ENCODE data around the gene JMJD1C. TPM values are rescaled to one million over a fixed set of nuclear protein-coding genes. Genes with fewer than 3 reads are reported as not detected.

Gene JMJD1C
- total RNA-seq, 1 donor from 2014 or later, result 34.6 TPM

DNA sequence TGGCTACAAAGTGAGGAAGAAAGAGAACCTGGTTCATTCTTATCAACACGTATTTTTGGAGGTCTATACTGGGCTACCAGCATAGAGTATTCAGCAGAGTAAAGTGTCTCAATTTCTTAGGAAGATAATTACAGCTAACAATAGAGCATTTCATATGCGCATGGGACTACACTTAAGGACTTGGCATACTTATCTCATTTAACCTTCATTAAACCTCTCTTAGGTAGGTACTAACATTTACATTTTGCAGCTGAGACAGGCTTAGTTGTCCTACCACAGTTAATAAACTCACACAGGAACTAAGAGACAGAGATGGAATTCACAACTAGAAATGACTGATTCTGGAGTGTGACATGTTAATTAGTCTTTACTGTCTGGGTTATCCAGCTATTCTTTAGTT, 266.1 kb downstream of the JMJD1C start:
- Histone ChIP-seq H3K27me3 (ENCODE audit: low read depth) (no peaks in the 10 kb centered on the region), H3K27ac (replicated peaks) (no peak overlapping the region), H3K4me1 (peaks cover 55% of the 10 kb centered on the region), H3K4me3 (no peak overlapping the region), H3K36me3 (peaks cover 25% of the 10 kb centered on the region), H3K9me3 (replicated peaks) (no peaks in the 10 kb centered on the region)
- intact Hi-C loops (cut with micrococcal nuclease), result no loop called here
- no peak for DNase-seq
- TF ChIP-seq, protein P1, sequence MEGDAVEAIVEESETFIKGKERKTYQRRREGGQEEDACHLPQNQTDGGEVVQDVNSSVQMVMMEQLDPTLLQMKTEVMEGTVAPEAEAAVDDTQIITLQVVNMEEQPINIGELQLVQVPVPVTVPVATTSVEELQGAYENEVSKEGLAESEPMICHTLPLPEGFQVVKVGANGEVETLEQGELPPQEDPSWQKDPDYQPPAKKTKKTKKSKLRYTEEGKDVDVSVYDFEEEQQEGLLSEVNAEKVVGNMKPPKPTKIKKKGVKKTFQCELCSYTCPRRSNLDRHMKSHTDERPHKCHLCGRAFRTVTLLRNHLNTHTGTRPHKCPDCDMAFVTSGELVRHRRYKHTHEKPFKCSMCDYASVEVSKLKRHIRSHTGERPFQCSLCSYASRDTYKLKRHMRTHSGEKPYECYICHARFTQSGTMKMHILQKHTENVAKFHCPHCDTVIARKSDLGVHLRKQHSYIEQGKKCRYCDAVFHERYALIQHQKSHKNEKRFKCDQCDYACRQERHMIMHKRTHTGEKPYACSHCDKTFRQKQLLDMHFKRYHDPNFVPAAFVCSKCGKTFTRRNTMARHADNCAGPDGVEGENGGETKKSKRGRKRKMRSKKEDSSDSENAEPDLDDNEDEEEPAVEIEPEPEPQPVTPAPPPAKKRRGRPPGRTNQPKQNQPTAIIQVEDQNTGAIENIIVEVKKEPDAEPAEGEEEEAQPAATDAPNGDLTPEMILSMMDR (IDR thresholded peaks at IDR 0.05; ENCODE audit: borderline replicate concordance), result no peak

DNA sequence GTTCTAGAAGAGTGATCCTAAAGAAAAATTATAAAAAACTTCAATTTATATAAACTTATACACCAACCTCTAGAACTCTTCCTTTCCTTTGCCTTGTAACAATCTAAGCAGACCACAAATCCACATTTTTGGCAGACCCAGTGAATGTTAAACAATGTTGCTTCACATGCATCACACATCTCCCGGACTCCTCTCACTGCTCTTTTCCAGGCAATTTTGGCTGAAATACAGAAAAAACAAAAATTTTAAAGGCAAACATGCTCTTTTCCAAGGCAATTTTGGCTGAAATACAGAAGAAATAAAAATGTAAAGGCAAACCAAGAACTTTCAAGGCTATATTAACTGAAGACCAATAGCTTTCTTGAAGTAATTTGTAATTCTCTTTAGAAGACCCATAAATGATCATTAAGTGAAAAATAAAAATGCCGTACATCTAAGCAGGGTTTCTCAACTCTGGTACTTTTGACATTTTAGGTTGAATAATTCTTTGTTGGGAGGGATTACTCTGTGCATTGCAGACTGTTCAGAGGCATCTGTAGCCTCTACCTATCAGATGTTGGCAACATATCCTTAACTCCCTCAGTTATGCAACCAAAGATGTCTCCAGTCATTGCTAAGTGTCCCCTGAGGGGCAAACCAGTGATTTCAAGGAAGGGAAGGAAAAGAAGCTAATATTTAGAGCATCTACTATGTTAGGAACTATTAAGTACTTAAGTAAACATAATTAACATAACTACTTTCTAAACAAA, 268.3 kb downstream of the JMJD1C start:
- no peak for DNase-seq
- TF ChIP-seq, protein P1 (IDR thresholded peaks at IDR 0.05; ENCODE audit: borderline replicate concordance), result no peak
- Histone ChIP-seq H3K27ac (replicated peaks) (peak overlapping the region; percentile 41), H3K9me3 (replicated peaks) (no peaks in the 10 kb centered on the region), H3K27me3 (ENCODE audit: low read depth) (no peaks in the 10 kb centered on the region), H3K36me3 (peaks cover 46% of the 10 kb centered on the region), H3K4me1 (peaks cover 46% of the 10 kb centered on the region), H3K4me3 (no peak overlapping the region)
- intact Hi-C loops (cut with micrococcal nuclease), result no loop called here

DNA sequence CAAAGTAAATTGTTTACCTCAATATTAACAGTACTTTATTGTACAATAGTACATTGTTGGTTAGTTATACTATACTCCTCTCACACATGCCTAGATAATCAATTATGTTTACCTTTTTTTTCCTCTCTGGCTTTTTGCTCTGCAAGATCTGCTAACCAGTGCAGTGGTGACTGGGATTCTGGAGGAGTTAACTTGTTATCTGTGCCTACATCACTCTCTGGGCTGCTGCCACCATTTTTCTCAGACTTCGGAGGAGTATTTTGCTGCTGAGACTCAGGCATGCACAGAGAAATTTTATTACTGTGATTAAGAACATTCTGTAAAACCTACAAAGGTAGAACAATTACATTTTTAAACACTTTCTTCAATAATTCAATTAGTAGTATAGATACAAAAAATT, 273.0 kb downstream of the JMJD1C start:
- no peaks in the 10 kb centered on the region for H3K9me3 ChIP-seq (replicated peaks)
- no peak overlapping the region for H3K27ac ChIP-seq (replicated peaks)
- H3K36me3 ChIP-seq, result peaks cover 92% of the 10 kb centered on the region
- H3K4me3 ChIP-seq, result no peak overlapping the region
- peaks cover 11% of the 10 kb centered on the region for H3K4me1 ChIP-seq
- intact Hi-C loops (cut with micrococcal nuclease), result no loop called here
- no peak for DNase-seq
- TF ChIP-seq, protein P1 (IDR thresholded peaks at IDR 0.05; ENCODE audit: borderline replicate concordance), result no peak
- no peaks in the 10 kb centered on the region for H3K27me3 ChIP-seq (ENCODE audit: low read depth)

DNA sequence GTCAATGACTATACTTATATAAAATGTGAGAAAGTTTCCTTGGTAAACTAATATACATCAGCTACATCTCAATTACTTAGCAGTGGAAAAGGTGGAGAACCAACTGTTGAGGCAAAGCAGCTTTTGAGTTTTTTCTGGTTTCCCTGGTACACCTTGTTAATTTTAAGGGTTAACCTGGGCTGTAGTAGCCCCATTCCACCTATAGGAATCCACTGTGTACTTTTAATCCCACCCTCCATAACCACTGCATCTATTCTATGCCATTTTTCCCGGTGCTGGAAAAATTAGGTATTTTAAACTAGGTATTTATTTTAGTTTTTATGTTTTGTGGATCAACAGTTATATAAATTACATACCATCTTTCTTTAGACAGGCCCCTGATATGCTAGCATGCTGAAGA, 290.2 kb downstream of the JMJD1C start:
- H3K27ac ChIP-seq (replicated peaks), result no peak overlapping the region
- peaks cover 27% of the 10 kb centered on the region for H3K4me1 ChIP-seq
- intact Hi-C loops (cut with micrococcal nuclease), result no loop called here
- no peak for DNase-seq
- no peaks in the 10 kb centered on the region for H3K9me3 ChIP-seq (replicated peaks)
- H3K36me3 ChIP-seq, result peaks cover 73% of the 10 kb centered on the region
- H3K27me3 ChIP-seq (ENCODE audit: low read depth), result no peaks in the 10 kb centered on the region
- TF ChIP-seq, protein P1 (IDR thresholded peaks at IDR 0.05; ENCODE audit: borderline replicate concordance), result no peak
- no peak overlapping the region for H3K4me3 ChIP-seq

DNA sequence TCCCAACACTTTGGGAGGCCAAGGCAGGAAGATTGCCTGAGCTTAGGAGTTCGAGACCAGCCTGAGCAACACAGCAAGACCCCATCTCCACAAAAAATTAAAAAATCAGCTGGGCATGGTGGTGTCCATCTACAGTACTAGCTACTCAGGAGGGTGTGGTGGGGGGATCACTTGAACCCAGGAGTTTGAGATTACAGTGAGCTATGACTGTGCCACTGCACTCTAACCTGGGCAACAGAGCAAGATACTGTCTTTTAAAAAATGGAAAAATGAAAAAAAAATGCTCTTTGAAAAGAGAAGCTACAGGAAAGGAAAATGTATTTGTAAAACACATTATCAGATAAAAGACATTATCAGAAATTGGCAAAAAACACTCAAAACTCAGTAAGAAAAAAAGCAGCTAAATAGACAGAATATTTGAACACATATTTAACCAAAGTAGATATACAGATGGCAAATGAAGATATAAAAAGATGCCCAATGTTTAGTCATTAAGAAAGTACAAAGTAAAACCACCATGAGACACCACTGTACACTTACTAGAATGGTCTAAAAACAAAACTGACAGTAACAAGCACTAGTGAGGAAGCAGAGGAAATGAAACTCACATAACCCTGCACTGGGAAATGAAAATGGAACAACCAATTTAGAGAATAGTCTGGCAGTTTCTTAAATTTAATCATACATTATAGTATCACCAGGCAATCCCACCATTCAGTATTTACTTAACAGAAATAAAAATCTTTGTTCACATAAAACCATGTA, 292.1 kb downstream of the JMJD1C start:
- Histone ChIP-seq H3K27ac (replicated peaks) (no peak overlapping the region), H3K36me3 (peaks cover 67% of the 10 kb centered on the region), H3K4me1 (peaks cover 31% of the 10 kb centered on the region), H3K27me3 (ENCODE audit: low read depth) (no peaks in the 10 kb centered on the region), H3K9me3 (replicated peaks) (no peaks in the 10 kb centered on the region), H3K4me3 (no peak overlapping the region)
- TF ChIP-seq, protein P1 (IDR thresholded peaks at IDR 0.05; ENCODE audit: borderline replicate concordance), result no peak
- DNase-seq, result no peak
- intact Hi-C loops (cut with micrococcal nuclease), result no loop called here
